HEK293T (cell line): ENCODE results near the gene CASP5.
"Not testable (repeated sequence)": the region's sequence is repeated elsewhere in the genome, so short reads cannot be mapped to it uniquely, and the experiment has no call there.

Experiments
- CTCF ChIA-PET: fragments of 350-600 bp; formaldehyde crosslinking; extraction: SDS; loops from one replicate; lab custom pipeline; 2021; ENCODE audit warnings: antibody characterized with exemption, inconsistent platforms; lab: Yijun Ruan, JAX
- POLR2A ChIA-PET: fragments of 350-600 bp; formaldehyde crosslinking; extraction: SDS; loops from one replicate; lab custom pipeline; 2020; ENCODE audit warnings: antibody characterized with exemption, inconsistent platforms; lab: Yijun Ruan, JAX
- DNase-seq: peaks from one replicate; pipeline ENCODE4 v3.0.0; 2012; ENCODE audit warnings: mixed read lengths; ENCODE audit errors: extremely low spot score
- ARNT ChIP-seq: fragments of 450-650 bp; IDR thresholded peaks from 2 replicates; pipeline ENCODE4 v1.6.1; 2017; ENCODE audit warnings: mild to moderate bottlenecking
- BHLHE40 ChIP-seq: fragments of 450-650 bp; IDR thresholded peaks from 2 replicates; pipeline ENCODE4 v1.6.1; 2016; ENCODE audit warnings: mild to moderate bottlenecking, moderate library complexity, borderline replicate concordance
- CTBP1 ChIP-seq: fragments of 450-650 bp; IDR thresholded peaks from 2 replicates; pipeline ENCODE4 v1.6.1; 2016; ENCODE audit warnings: borderline replicate concordance
- ELF4 ChIP-seq: fragments of 450-650 bp; IDR thresholded peaks from 2 replicates; pipeline ENCODE4 v1.6.1; 2017; ENCODE audit warnings: antibody characterized with exemption
- FOXA1 ChIP-seq: fragments of 450-650 bp; IDR thresholded peaks from 2 replicates; pipeline ENCODE4 v1.6.1; 2016; ENCODE audit warnings: mild to moderate bottlenecking
- FOXK2 ChIP-seq: fragments of 450-650 bp; IDR thresholded peaks from 2 replicates; pipeline ENCODE4 v1.6.1; 2016; ENCODE audit warnings: mild to moderate bottlenecking
- FOXM1 ChIP-seq: fragments of 450-650 bp; IDR thresholded peaks from 2 replicates; pipeline ENCODE4 v1.6.1; 2017; ENCODE audit warnings: mild to moderate bottlenecking, borderline replicate concordance
- HDGF ChIP-seq: fragments of 450-650 bp; IDR thresholded peaks from 2 replicates; pipeline ENCODE4 v1.6.1; 2017; ENCODE audit warnings: antibody characterized with exemption, borderline replicate concordance
- L3MBTL2 ChIP-seq: fragments of 450-650 bp; conservative IDR thresholded peaks from 2 replicates; pipeline ENCODE4 v1.6.1; 2016; ENCODE audit warnings: mild to moderate bottlenecking
- LEF1 ChIP-seq: fragments of 450-650 bp; IDR thresholded peaks from 2 replicates; pipeline ENCODE4 v1.6.1; 2017; ENCODE audit warnings: mild to moderate bottlenecking, borderline replicate concordance
- NFRKB ChIP-seq: fragments of 450-650 bp; IDR thresholded peaks from 2 replicates; pipeline ENCODE4 v1.6.1; 2016; ENCODE audit warnings: mild to moderate bottlenecking, moderate library complexity
- PKNOX1 ChIP-seq: fragments of 450-650 bp; IDR thresholded peaks from 2 replicates; pipeline ENCODE4 v1.6.1; 2016
- SP1 ChIP-seq: fragments of 450-650 bp; IDR thresholded peaks from 2 replicates; pipeline ENCODE4 v1.6.1; 2017
- SUZ12 ChIP-seq: fragments of 450-650 bp; IDR thresholded peaks from 2 replicates; pipeline ENCODE4 v1.6.1; 2016; ENCODE audit warnings: mild to moderate bottlenecking
- TARDBP ChIP-seq: fragments of 450-650 bp; IDR thresholded peaks from 2 replicates; pipeline ENCODE4 v1.6.1; 2016
- ZNF384 ChIP-seq: fragments of 450-650 bp; IDR thresholded peaks from 2 replicates; pipeline ENCODE4 v1.6.1; 2016

The CASP5 gene

GRCh38 chr11:105042178-105042577 lies 19.2 kb upstream of the CASP5 start:
- CTCF ChIA-PET: no interaction called here
- TF ChIP-seq NFRKB: no peak
- TF ChIP-seq ARNT: no peak
- TF ChIP-seq HDGF: no peak
- no peak for TF ChIP-seq SUZ12
- TF ChIP-seq BHLHE40: no peak
- no peak for TF ChIP-seq LEF1
- TF ChIP-seq FOXA1: no peak
- no peak for TF ChIP-seq SP1
- TF ChIP-seq PKNOX1: no peak
- TF ChIP-seq ZNF384: no peak
- no peak for TF ChIP-seq TARDBP
- TF ChIP-seq FOXK2: no peak
- TF ChIP-seq ELF4: no peak
- no peak for TF ChIP-seq L3MBTL2
- TF ChIP-seq FOXM1: no peak
- no peak for TF ChIP-seq CTBP1
- no peak for DNase-seq
- POLR2A ChIA-PET: no interaction called here

- TF ChIP-seq SP1 (no peak), ZNF384 (no peak), LEF1 (no peak), CTBP1 (no peak), FOXM1 (no peak), PKNOX1 (no peak), ARNT (no peak), FOXK2 (no peak)
- ChIA-PET CTCF (no interaction called here), POLR2A (no interaction called here)
Observed at GRCh38 chr11:105040703-105041102, 17.7 kb upstream of the CASP5 start.

GRCh38 chr11:105034813-105035620 lies 12.0 kb upstream of the CASP5 start, which contains the start of gene CASP1:
TSS of gene CASP1 (minus strand) at chr11:105035144. CDS start at chr11:105035113, 31 bp downstream.
- DNase-seq: no peak
- CTCF ChIA-PET: no interaction called here
- POLR2A ChIA-PET: no interaction called here
- no peak for TF ChIP-seq FOXM1
- TF ChIP-seq NFRKB: no peak
- no peak for TF ChIP-seq ZNF384

More at GRCh38 chr11:105040703-105041102, 17.7 kb upstream of the CASP5 start:
- no peak for DNase-seq

GRCh38 chr11:105034388-105034787 lies 11.4 kb upstream of the CASP5 start:
- CTCF ChIA-PET, POLR2A ChIA-PET, DNase-seq: not testable (repeated sequence)

GRCh38 chr11:105033781-105034180 lies 10.8 kb upstream of the CASP5 start:
- DNase-seq: no peak
- POLR2A ChIA-PET: no interaction called here
- no peak for TF ChIP-seq FOXK2
- no peak for TF ChIP-seq LEF1
- no peak for TF ChIP-seq BHLHE40
- TF ChIP-seq FOXA1: no peak
- no peak for TF ChIP-seq ARNT
- no peak for TF ChIP-seq CTBP1
- TF ChIP-seq SUZ12: no peak
- no peak for TF ChIP-seq ZNF384
- TF ChIP-seq HDGF: no peak
- TF ChIP-seq FOXM1: no peak
- TF ChIP-seq L3MBTL2: no peak
- TF ChIP-seq NFRKB: no peak
- no peak for TF ChIP-seq PKNOX1
- CTCF ChIA-PET: no interaction called here

- TF ChIP-seq PKNOX1 (no peak), L3MBTL2 (no peak), SP1 (no peak), CTBP1 (no peak), ZNF384 (no peak), ELF4 (no peak)
- CTCF ChIA-PET: no interaction called here
- DNase-seq: no peak
- POLR2A ChIA-PET: no interaction called here
Observed at GRCh38 chr11:105033343-105033742, 10.4 kb upstream of the CASP5 start.
